Transverse colon (tissue), 4 donors: ENCODE results near the gene GREB1L.
"Not testable (repeated sequence)": the region's sequence is repeated elsewhere in the genome, so short reads cannot be mapped to it uniquely, and the experiment has no call there.

ENCODE experiments used
- CTCF ChIP-seq, 5 experiments: fragments of 200-600 bp in 3 of 5; fragments of 450-650 bp in 2 of 5; sonication (generic) in 3 of 5; IDR thresholded peaks; 1 replicate in 2 of 5; 2 replicates in 3 of 5; pipeline ENCODE4 v1.5.1; 2016 to 2017; ENCODE audit warnings: antibody characterized with exemption in 5 of 5, inconsistent platforms in 3 of 5, mild to moderate bottlenecking in 2 of 5, moderate library complexity in 1 of 5
- POLR2A ChIP-seq: fragments of 450-650 bp; IDR thresholded peaks from one replicate; pipeline ENCODE4 v1.6.1; 2016; ENCODE audit warnings: antibody characterized with exemption, mild to moderate bottlenecking, moderate library complexity
- POLR2AphosphoS5 ChIP-seq, 3 donors: sonication (generic); formaldehyde crosslinking; IDR thresholded peaks; one replicate each; pipeline ENCODE4 v1.6.1; 2016; ENCODE audit warnings: antibody characterized with exemption in 3 of 3

DNA sequence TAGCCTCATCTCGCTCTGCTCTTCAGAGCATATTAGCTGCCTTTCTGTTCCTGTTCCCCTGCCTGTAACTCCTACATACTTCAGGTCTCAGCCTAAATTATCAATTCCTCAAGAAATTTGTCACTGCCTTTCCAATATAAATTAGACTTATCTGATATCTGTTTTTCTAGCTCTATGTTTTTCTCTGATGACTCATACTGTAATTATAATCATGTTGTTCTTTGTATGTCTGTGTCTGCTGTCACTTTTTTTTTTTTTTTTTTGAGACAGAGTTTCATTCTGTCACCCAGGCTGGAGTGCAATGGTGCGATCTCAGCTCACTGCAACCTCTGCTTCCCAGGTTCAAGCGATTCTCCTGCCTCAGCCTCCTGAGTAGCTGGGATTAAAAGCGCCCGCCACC, 27.6 kb upstream of the GREB1L start:
- not testable (repeated sequence) for TF ChIP-seq CTCF (IDR thresholded peaks at IDR 0.05); POLR2A; POLR2AphosphoS5 (IDR thresholded peaks at IDR 0.05)
